Esophagus muscularis mucosa (tissue), 3 donors: Measurements from ENCODE around the gene DNAH9.

Experiments used
- POLR2A ChIP-seq: fragments of 450-650 bp; IDR thresholded peaks from one replicate; pipeline ENCODE4 v1.6.1; 2017; ENCODE audit warnings: antibody characterized with exemption, moderate library complexity, mild to moderate bottlenecking, low read depth
- TF ChIP-seq, protein P1 (sequence below), 3 experiments: fragments of 200-600 bp in 2 of 3; fragments of 450-650 bp in 1 of 3; sonication (generic) in 2 of 3; IDR thresholded peaks; one replicate each; pipeline ENCODE4 v1.5.1; 2017 to 2019; ENCODE audit warnings: antibody characterized with exemption in 3 of 3, mild to moderate bottlenecking in 2 of 3, moderate library complexity in 1 of 3

DNA sequence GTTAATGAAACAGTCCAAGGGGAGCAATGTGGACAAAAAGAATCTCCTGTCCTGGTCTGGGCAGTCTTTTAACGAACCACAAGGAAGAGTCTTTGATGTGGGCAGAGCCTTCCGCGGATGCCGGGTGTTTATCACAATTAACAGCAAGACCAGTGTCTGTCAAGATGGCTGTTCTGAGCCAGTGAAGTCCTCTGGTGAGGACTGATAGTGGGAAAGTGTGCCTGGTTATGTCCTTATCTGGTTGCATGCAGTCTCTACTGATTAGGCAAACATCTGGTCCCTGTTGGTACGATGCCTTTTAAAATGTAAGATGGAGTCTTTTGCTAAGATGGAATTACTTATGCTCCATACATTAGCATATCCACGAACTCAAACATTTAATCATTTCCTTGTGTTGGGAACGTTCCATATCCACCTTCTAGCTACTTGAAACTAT lies 310.5 kb downstream of the DNAH9 start:
- TF ChIP-seq, protein P1, sequence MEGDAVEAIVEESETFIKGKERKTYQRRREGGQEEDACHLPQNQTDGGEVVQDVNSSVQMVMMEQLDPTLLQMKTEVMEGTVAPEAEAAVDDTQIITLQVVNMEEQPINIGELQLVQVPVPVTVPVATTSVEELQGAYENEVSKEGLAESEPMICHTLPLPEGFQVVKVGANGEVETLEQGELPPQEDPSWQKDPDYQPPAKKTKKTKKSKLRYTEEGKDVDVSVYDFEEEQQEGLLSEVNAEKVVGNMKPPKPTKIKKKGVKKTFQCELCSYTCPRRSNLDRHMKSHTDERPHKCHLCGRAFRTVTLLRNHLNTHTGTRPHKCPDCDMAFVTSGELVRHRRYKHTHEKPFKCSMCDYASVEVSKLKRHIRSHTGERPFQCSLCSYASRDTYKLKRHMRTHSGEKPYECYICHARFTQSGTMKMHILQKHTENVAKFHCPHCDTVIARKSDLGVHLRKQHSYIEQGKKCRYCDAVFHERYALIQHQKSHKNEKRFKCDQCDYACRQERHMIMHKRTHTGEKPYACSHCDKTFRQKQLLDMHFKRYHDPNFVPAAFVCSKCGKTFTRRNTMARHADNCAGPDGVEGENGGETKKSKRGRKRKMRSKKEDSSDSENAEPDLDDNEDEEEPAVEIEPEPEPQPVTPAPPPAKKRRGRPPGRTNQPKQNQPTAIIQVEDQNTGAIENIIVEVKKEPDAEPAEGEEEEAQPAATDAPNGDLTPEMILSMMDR (IDR thresholded peaks at IDR 0.05), result no peak
- no peak for TF ChIP-seq POLR2A
